ENCODE results near the gene CPNE6. TPM values are rescaled to one million over a fixed set of nuclear protein-coding genes. Genes with fewer than 3 reads are reported as not detected.

CPNE6 gene
- total RNA-seq, 1 experiment from 2014 or later: not detected

DNA sequence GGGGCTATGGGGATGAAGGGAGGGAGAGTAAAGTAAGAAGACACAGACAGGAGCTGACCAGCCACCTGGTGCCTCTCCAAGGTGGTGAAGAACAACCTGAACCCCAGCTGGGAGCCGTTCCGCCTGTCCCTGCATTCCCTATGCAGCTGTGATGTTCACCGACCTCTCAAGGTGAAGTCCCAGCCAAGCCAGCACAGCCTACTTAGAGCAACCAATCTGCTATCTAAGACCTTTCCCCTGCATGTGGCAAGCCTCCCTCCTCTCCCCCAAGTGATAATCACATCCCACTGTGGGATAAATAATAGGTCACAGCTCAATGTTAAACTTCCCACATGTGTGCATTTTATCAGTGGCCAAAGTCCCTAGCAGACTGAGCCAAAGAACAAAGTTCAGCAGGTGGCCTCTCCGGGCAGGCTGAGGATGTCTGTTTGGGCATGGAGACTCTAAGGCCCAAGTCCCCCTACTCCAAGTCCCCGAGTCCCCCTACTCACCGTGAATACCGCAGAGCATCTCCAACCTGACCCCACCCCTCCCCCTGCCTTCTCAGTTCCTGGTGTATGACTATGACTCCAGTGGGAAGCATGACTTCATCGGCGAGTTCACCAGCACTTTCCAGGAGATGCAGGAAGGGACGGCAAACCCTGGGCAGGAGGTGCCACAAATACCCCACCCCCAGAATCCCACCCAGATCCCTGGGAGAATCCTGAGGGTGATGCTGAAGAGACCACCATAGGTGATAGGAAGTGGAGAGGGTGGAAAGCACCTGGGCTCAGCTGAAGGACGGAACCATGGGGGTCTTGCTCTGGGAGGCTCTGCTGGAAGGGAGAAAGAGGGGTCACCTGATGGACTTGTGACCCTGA, 3.5 kb downstream of the CPNE6 start:
- Histone ChIP-seq H3K27me3 (ENCODE audit: low read length) (0 out of 2 replicates have a peak, but pooled peaks cover 5% of the 10 kb centered on the region), H2AFZ (ENCODE audit: low read length) (no peak overlapping the region), H3K36me3 (ENCODE audit: low read depth, low read length) (no peaks in the 10 kb centered on the region), H3K4me3 (ENCODE audit: low read length) (no peak overlapping the region), H3K27ac (ENCODE audit: low read length) (no peak overlapping the region), H3K9ac (ENCODE audit: low read length) (no peak overlapping the region), H3K9me2 (replicated peaks; ENCODE audit: low read length) (no peaks in the 10 kb centered on the region), H4K20me1 (ENCODE audit: low read length) (no peaks in the 10 kb centered on the region), H3F3A (ENCODE audit: low read length, unreplicated experiment) (no peaks in the 10 kb centered on the region), H3K4me2 (ENCODE audit: low read length) (no peak overlapping the region), H3K9me3 (ENCODE audit: low read length) (no peaks in the 10 kb centered on the region), H3K4me1 (ENCODE audit: insufficient read depth, low read length) (no peaks in the 10 kb centered on the region), H3K79me2 (ENCODE audit: low read length) (no peaks in the 10 kb centered on the region)
- POLR2A ChIA-PET (ENCODE audit: unreplicated experiment): no interaction called here
- ATAC-seq: no peak
- no peak for DNase-seq
- TF ChIP-seq EZH2phosphoT487 (IDR thresholded peaks at IDR 0.05; ENCODE audit: borderline replicate concordance, low read length) (no peak), EZH2 (IDR thresholded peaks at IDR 0.05; ENCODE audit: low read length, unreplicated experiment) (no peak)
- TF ChIP-seq, protein P1, sequence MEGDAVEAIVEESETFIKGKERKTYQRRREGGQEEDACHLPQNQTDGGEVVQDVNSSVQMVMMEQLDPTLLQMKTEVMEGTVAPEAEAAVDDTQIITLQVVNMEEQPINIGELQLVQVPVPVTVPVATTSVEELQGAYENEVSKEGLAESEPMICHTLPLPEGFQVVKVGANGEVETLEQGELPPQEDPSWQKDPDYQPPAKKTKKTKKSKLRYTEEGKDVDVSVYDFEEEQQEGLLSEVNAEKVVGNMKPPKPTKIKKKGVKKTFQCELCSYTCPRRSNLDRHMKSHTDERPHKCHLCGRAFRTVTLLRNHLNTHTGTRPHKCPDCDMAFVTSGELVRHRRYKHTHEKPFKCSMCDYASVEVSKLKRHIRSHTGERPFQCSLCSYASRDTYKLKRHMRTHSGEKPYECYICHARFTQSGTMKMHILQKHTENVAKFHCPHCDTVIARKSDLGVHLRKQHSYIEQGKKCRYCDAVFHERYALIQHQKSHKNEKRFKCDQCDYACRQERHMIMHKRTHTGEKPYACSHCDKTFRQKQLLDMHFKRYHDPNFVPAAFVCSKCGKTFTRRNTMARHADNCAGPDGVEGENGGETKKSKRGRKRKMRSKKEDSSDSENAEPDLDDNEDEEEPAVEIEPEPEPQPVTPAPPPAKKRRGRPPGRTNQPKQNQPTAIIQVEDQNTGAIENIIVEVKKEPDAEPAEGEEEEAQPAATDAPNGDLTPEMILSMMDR (conservative IDR thresholded peaks at IDR 0.05; ENCODE audit: low read depth, low read length): no peak
- BruUV-seq (replicated peaks): no TSS peak
- CTCF ChIA-PET: no interaction called here
- intact Hi-C loops (cut with micrococcal nuclease): no loop called here

DNA sequence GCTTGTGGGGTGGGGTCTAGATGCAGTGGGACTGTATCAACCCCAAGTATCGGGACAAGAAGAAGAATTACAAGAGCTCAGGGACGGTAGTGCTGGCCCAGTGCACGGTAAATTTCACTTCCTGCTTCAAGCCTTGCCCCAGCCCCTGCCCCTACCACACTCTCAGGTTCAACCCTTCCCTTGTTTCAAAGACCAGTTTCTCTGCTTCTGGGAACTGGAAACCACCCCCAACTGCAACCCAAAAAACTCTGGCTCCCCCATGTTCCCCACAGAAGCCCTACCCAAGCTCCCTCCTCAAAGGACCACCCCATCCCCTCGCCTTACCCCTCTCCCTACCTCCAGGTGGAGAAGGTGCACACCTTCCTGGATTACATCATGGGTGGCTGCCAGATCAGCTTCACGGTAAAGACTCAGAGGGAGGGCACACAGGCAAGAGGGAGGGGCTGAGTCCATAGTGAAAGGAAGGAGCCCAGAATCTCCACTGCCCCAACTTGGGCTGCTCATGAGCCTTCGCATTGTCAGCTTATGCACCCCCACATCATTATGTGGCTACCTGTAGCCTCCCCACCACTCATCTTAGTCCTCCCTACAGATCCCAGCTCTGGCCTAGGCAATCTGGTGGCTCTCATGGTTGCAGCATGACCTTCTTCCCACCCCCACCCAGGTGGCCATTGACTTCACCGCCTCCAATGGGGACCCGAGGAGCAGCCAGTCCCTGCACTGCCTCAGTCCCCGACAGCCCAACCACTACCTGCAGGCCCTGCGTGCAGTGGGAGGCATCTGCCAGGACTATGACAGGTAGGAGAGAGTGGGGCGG, 4.3 kb downstream of the CPNE6 start:
- Histone ChIP-seq H3K4me3 (ENCODE audit: low read length) (no peak overlapping the region), H4K20me1 (ENCODE audit: low read length) (no peaks in the 10 kb centered on the region), H3K27ac (ENCODE audit: low read length) (no peak overlapping the region), H3K4me1 (ENCODE audit: insufficient read depth, low read length) (peaks cover 5% of the 10 kb centered on the region), H3F3A (ENCODE audit: low read length, unreplicated experiment) (no peaks in the 10 kb centered on the region), H3K27me3 (ENCODE audit: low read length) (0 out of 2 replicates have a peak, but pooled peaks cover under 1% of the 10 kb centered on the region), H3K36me3 (ENCODE audit: low read depth, low read length) (no peaks in the 10 kb centered on the region), H3K9me3 (ENCODE audit: low read length) (no peaks in the 10 kb centered on the region), H3K9ac (ENCODE audit: low read length) (no peak overlapping the region), H3K79me2 (ENCODE audit: low read length) (no peaks in the 10 kb centered on the region), H3K4me2 (ENCODE audit: low read length) (no peak overlapping the region), H3K9me2 (replicated peaks; ENCODE audit: low read length) (no peaks in the 10 kb centered on the region), H2AFZ (ENCODE audit: low read length) (no peak overlapping the region)
- TF ChIP-seq, protein P1 (conservative IDR thresholded peaks at IDR 0.05; ENCODE audit: low read depth, low read length): no peak
- TF ChIP-seq EZH2 (IDR thresholded peaks at IDR 0.05; ENCODE audit: low read length, unreplicated experiment) (no peak), EZH2phosphoT487 (IDR thresholded peaks at IDR 0.05; ENCODE audit: borderline replicate concordance, low read length) (no peak)
- BruUV-seq (replicated peaks): no TSS peak
- ChIA-PET CTCF (no interaction called here), POLR2A (ENCODE audit: unreplicated experiment) (no interaction called here)
- DNase-seq (no peak), ATAC-seq (no peak)
- intact Hi-C loops (cut with micrococcal nuclease): no loop called here

All from PC-3 (cell line).